ENCODE measurements around the gene TMEM232. TPM values are rescaled to one million over a fixed set of nuclear protein-coding genes. Genes with fewer than 3 reads are reported as not detected.

TMEM232 gene
- total and polyA plus RNA-seq, 2 experiments from 2014 or later, result 1.3 to 1.9 TPM

- no peak overlapping the region for H3K4me3 ChIP-seq
- H3K4me2 ChIP-seq, result no peak overlapping the region
- H3K79me2 ChIP-seq (replicated peaks; ENCODE audit: insufficient read depth), result no peaks in the 10 kb centered on the region
- no peaks in the 10 kb centered on the region for H3F3A ChIP-seq (replicated peaks; ENCODE audit: low read depth)
- DNase-seq (ENCODE audit: low spot score), result no peak
- Mint-ChIP-seq H3K27ac (no peak overlapping the region), H3K4me3 (no peak overlapping the region), H3K9me3 (no peaks in the 10 kb centered on the region), H3K36me3 (ENCODE audit: low read depth) (no peaks in the 10 kb centered on the region), H3K27me3 (ENCODE audit: insufficient read depth, low read depth, poor library complexity) (no peaks in the 10 kb centered on the region), H3K4me1 (peaks cover 3% of the 10 kb centered on the region; the same call in 2 of the 3 replicates)
- H2AFZ ChIP-seq, result no peak overlapping the region
- H4K20me1 ChIP-seq (replicated peaks; ENCODE audit: insufficient read depth), result no peaks in the 10 kb centered on the region
- H3K4me1 ChIP-seq (ENCODE audit: insufficient read depth), result no peaks in the 10 kb centered on the region
- no peaks in the 10 kb centered on the region for H3K27me3 ChIP-seq (ENCODE audit: insufficient read depth)
- H3K36me3 ChIP-seq (ENCODE audit: insufficient read depth), result no peaks in the 10 kb centered on the region
- no peak for ATAC-seq
- peaks cover 5% of the 10 kb centered on the region for H3K9me2 ChIP-seq (ENCODE audit: insufficient read depth)
- TF ChIP-seq STAT1 (IDR thresholded peaks at IDR 0.05; ENCODE audit: unreplicated experiment) (no peak), ZNF114 (CRISPR knock-in tag; IDR thresholded peaks at IDR 0.05) (no peak), NANOG (IDR thresholded peaks at IDR 0.05; ENCODE audit: borderline replicate concordance) (no peak), CREB1 (CRISPR knock-in tag; IDR thresholded peaks at IDR 0.05; ENCODE audit: low read depth) (no peak), REST (IDR thresholded peaks at IDR 0.05; ENCODE audit: unreplicated experiment) (no peak), POLR2AphosphoS5 (IDR thresholded peaks at IDR 0.05; ENCODE audit: low read depth) (no peak), EZH2 (IDR thresholded peaks at IDR 0.05; ENCODE audit: low read depth, unreplicated experiment) (no peak), ZNF331 (CRISPR knock-in tag; IDR thresholded peaks at IDR 0.05; ENCODE audit: low read depth) (no peak)
- H3K27ac ChIP-seq (ENCODE audit: low read depth), result no peak overlapping the region
Measured at GRCh38 chr5:110544603-110545002, 181.9 kb downstream of the TMEM232 start.

- Histone ChIP-seq H3K4me3 (no peak overlapping the region), H3K9me2 (ENCODE audit: insufficient read depth) (peaks cover 12% of the 10 kb centered on the region), H3K27ac (ENCODE audit: low read depth) (no peak overlapping the region), H3K4me2 (no peak overlapping the region), H3K27me3 (ENCODE audit: insufficient read depth) (no peaks in the 10 kb centered on the region), H3K4me1 (ENCODE audit: insufficient read depth) (no peaks in the 10 kb centered on the region), H3F3A (replicated peaks; ENCODE audit: low read depth) (no peaks in the 10 kb centered on the region), H2AFZ (no peak overlapping the region), H4K20me1 (replicated peaks; ENCODE audit: insufficient read depth) (no peaks in the 10 kb centered on the region), H3K79me2 (replicated peaks; ENCODE audit: insufficient read depth) (no peaks in the 10 kb centered on the region), H3K36me3 (ENCODE audit: insufficient read depth) (no peaks in the 10 kb centered on the region)
- Mint-ChIP-seq H3K27ac (no peak overlapping the region), H3K4me1 (peaks cover 2% of the 10 kb centered on the region; the same call in 2 of the 3 replicates), H3K9me3 (no peaks in the 10 kb centered on the region), H3K36me3 (ENCODE audit: low read depth) (no peaks in the 10 kb centered on the region), H3K27me3 (ENCODE audit: insufficient read depth, low read depth, poor library complexity) (no peaks in the 10 kb centered on the region), H3K4me3 (no peak overlapping the region)
- no peak for ATAC-seq
- DNase-seq (ENCODE audit: low spot score), result no peak
- no peak for TF ChIP-seq ZNF462 (CRISPR knock-in tag; IDR thresholded peaks at IDR 0.05)
- no peak for TF ChIP-seq ZNF114 (CRISPR knock-in tag; IDR thresholded peaks at IDR 0.05)
- no peak for TF ChIP-seq ETS1 (IDR thresholded peaks at IDR 0.05)
- no peak for TF ChIP-seq POLR2AphosphoS5 (IDR thresholded peaks at IDR 0.05; ENCODE audit: low read depth)
- no peak for TF ChIP-seq ZNF331 (CRISPR knock-in tag; IDR thresholded peaks at IDR 0.05; ENCODE audit: low read depth)
- no peak for TF ChIP-seq EZH2 (IDR thresholded peaks at IDR 0.05; ENCODE audit: low read depth, unreplicated experiment)
- no peak for TF ChIP-seq STAT1 (IDR thresholded peaks at IDR 0.05; ENCODE audit: unreplicated experiment)
- no peak for TF ChIP-seq EZH2phosphoT487 (IDR thresholded peaks at IDR 0.05; ENCODE audit: unreplicated experiment)
- no peak for TF ChIP-seq CREB1 (CRISPR knock-in tag; IDR thresholded peaks at IDR 0.05; ENCODE audit: low read depth)
Measured at GRCh38 chr5:110542949-110543348, 183.5 kb downstream of the TMEM232 start.
